MCF 10A (cell line): ENCODE results near the gene CBX7. TPM values are rescaled to one million over a fixed set of nuclear protein-coding genes. Genes with fewer than 3 reads are reported as not detected.
A peak's percentile ranks its signal among the peaks of the same experiment; 100 is the strongest.

Source experiments
- BruUV-seq: library from RNA; stranded (reverse); fragments of 400-500 nt; replicated peaks from 2 replicates; lab custom pipeline; 2021; lab: Mats Ljungman, UMichigan
- CTCF ChIA-PET: fragments of 300-600 bp; sonication (Branson Sonifier 250); formaldehyde crosslinking; extraction: SDS; loops from one replicate; lab custom pipeline; 2021; ENCODE audit warnings: antibody characterized with exemption, inconsistent platforms; lab: Yijun Ruan, JAX
- POLR2A ChIA-PET: fragments of 300-600, 350-650 bp; sonication (Branson Sonifier 250); formaldehyde crosslinking; extraction: SDS; loops from one replicate; lab custom pipeline; 2020; ENCODE audit warnings: antibody characterized with exemption, inconsistent platforms; lab: Yijun Ruan, JAX
- DNase-seq: peaks from one replicate; pipeline ENCODE4 v3.0.0-alpha.2; 2018; ENCODE audit not compliant: unreplicated experiment
- H3K27ac Mint-ChIP-seq: one replicate; pipeline ENCODE4 v1.8.0; 2022; ENCODE audit warnings: mild to moderate bottlenecking, low read depth, mixed read lengths; ENCODE audit not compliant: unreplicated experiment
- H3K27me3 Mint-ChIP-seq: one replicate; pipeline ENCODE4 v1.8.0; 2022; ENCODE audit warnings: mixed read lengths; ENCODE audit not compliant: insufficient read depth, unreplicated experiment
- H3K36me3 Mint-ChIP-seq: one replicate; pipeline ENCODE4 v1.8.0; 2022; ENCODE audit warnings: mild to moderate bottlenecking, moderate library complexity, mixed read lengths; ENCODE audit not compliant: insufficient read depth, unreplicated experiment
- H3K4me1 Mint-ChIP-seq: one replicate; pipeline ENCODE4 v1.8.0; 2022; ENCODE audit warnings: mixed read lengths; ENCODE audit not compliant: insufficient read depth, unreplicated experiment
- H3K4me3 Mint-ChIP-seq: one replicate; pipeline ENCODE4 v1.8.0; 2022; ENCODE audit warnings: mild to moderate bottlenecking, moderate library complexity, mixed read lengths; ENCODE audit not compliant: unreplicated experiment
- H3K9me3 Mint-ChIP-seq: one replicate; pipeline ENCODE4 v1.8.0; 2022; ENCODE audit warnings: mixed read lengths; ENCODE audit not compliant: unreplicated experiment
- intact Hi-C: fragments of 100-400 bp; cut with micrococcal nuclease; formaldehyde crosslinking; loops from 2 replicates; pipeline ENCODE4 v1.14.1; 2022
- total RNA-seq: library from RNA; stranded (reverse); gene quantifications from 2 replicates; pipeline ENCODE4 v1.2.3, GENCODE V29; 2022
- TF ChIP-seq, protein P1 (sequence below): fragments of 200-600 bp; IDR thresholded peaks from one replicate; pipeline ENCODE4 v1.8.0; 2022; ENCODE audit warnings: antibody characterized with exemption, mild to moderate bottlenecking; ENCODE audit not compliant: unreplicated experiment

The CBX7 gene
- total RNA-seq, 1 experiment from 2014 or later = 5.3 TPM

DNA sequence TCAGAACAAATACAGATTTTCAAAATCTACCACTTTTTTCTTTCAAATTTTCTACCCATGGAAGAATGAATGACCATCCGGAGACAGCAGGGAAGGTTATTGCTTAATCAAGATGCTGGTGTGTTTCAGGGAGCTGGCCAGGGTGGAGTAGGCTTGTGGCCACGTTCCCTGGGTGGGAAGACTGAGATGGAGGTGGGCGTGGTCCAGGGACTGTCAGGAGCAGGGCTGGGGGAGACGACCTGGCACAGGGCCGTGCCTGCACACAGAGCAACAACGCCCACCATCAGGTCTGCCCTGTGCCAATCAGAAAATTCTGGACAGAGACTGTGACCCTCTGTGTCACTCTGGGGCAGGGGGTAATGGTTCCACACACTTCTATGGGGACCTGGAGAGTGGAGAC is 62.6 kb downstream of the CBX7 start:
- peak; percentile 62 for DNase-seq
- ChIA-PET CTCF (interaction anchor here (0.6 kb wide), 1 partner anchor 25 kb away, joined by 3 read pairs; no protein-coding TSS in a partner anchor), POLR2A (no interaction called here)
- BruUV-seq = no TSS peak
- H3K36me3 Mint-ChIP-seq = no peaks in the 10 kb centered on the region
- H3K4me1 Mint-ChIP-seq = peaks cover 13% of the 10 kb centered on the region
- no peak overlapping the region for H3K27ac Mint-ChIP-seq
- no peaks in the 10 kb centered on the region for H3K9me3 Mint-ChIP-seq
- H3K27me3 Mint-ChIP-seq = no peaks in the 10 kb centered on the region
- TF ChIP-seq, protein P1, sequence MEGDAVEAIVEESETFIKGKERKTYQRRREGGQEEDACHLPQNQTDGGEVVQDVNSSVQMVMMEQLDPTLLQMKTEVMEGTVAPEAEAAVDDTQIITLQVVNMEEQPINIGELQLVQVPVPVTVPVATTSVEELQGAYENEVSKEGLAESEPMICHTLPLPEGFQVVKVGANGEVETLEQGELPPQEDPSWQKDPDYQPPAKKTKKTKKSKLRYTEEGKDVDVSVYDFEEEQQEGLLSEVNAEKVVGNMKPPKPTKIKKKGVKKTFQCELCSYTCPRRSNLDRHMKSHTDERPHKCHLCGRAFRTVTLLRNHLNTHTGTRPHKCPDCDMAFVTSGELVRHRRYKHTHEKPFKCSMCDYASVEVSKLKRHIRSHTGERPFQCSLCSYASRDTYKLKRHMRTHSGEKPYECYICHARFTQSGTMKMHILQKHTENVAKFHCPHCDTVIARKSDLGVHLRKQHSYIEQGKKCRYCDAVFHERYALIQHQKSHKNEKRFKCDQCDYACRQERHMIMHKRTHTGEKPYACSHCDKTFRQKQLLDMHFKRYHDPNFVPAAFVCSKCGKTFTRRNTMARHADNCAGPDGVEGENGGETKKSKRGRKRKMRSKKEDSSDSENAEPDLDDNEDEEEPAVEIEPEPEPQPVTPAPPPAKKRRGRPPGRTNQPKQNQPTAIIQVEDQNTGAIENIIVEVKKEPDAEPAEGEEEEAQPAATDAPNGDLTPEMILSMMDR = no peak
- intact Hi-C loops = no loop called here
- no peak overlapping the region for H3K4me3 Mint-ChIP-seq

DNA sequence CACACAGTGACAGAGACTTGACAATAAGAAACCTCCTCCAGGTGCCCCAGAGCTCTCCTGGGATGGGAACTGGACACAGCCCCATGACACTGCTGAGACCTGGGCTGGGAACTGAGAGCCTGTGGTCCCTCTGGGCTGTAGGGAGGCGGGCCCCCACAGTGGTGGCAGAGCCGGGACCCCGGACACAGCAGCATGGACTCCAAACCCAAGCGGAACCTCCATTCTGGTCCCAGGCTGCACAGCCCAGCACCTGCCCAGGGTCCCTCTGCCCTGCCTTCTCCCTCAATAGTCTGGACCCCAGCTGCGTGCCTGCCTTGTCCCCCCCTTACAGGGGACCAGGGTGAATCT is 63.8 kb downstream of the CBX7 start:
- BruUV-seq = no TSS peak
- ChIA-PET CTCF (no interaction called here), POLR2A (no interaction called here)
- no peaks in the 10 kb centered on the region for H3K27me3 Mint-ChIP-seq
- no peak overlapping the region for H3K4me3 Mint-ChIP-seq
- no peaks in the 10 kb centered on the region for H3K36me3 Mint-ChIP-seq
- no peak for DNase-seq
- TF ChIP-seq, protein P1 = no peak
- H3K9me3 Mint-ChIP-seq = no peaks in the 10 kb centered on the region
- intact Hi-C loops = no loop called here
- H3K27ac Mint-ChIP-seq = no peak overlapping the region
- peaks cover 13% of the 10 kb centered on the region for H3K4me1 Mint-ChIP-seq

DNA sequence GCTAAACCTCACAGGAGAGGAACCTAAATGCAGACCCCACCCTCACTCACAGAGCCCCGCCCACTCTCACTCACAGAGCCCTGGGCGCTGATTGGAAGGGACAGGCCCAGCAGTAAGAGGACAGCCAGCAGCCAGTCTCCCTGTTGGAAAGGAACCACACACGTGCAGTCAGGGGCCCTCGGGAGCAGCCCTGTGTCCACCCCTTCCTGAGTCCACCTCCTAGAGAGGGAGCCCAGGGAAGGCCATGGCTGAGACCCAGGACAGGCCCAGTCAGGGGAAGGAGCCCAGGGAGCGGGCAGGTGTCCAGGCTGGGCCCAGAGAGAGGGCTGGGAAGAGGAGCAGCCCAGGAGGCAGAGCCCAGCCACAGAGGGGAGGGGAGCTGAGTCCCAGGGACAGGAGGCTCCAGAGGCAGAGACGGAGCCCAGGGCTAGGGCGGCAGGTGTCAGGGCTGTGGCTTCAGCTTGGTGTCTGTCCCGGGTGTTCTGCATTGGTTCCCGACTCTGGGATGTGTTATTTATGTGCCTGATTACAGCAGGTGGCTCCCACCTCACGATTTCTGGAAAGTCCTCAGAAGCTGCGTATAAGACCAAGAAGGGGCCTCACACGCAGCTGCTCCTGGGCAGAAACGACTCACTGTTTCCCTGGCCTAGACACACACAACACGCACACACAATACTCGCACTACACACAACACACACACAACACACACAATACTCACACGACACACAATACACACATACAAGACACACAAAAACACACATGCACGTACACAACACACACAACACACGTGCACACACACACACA is 64.4 kb downstream of the CBX7 start:
- intact Hi-C loops = no loop called here
- Mint-ChIP-seq H3K9me3 (no peaks in the 10 kb centered on the region), H3K4me1 (peaks cover 13% of the 10 kb centered on the region), H3K27me3 (no peaks in the 10 kb centered on the region), H3K36me3 (no peaks in the 10 kb centered on the region), H3K4me3 (no peak overlapping the region), H3K27ac (no peak overlapping the region)
- ChIA-PET POLR2A (no interaction called here), CTCF (no interaction called here)
- DNase-seq = no peak
- TF ChIP-seq, protein P1 = no peak
- BruUV-seq = no TSS peak

DNA sequence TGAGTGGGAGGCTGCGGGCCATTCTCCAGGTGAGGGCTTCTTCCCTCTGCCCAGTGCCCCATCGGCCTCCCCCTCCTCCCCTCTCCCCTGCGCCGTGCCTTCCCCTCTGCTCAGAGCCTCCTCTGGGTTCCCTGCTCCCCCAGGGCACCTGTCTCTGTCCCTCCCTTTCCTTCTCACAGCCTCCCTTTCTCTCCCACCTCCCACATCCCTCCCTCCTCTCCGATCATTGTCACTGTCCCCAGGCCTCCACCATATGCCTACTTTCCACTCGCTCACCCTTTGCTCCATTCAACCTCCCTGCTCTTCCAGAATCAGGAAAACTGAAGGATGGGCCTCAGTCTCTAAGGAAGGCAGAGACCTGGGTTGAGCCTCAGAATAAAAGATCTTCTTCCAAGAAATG is 65.4 kb downstream of the CBX7 start:
- intact Hi-C loops = no loop called here
- Mint-ChIP-seq H3K4me1 (peaks cover 13% of the 10 kb centered on the region), H3K36me3 (no peaks in the 10 kb centered on the region), H3K4me3 (no peak overlapping the region), H3K27ac (no peak overlapping the region), H3K9me3 (no peaks in the 10 kb centered on the region), H3K27me3 (no peaks in the 10 kb centered on the region)
- ChIA-PET CTCF (no interaction called here), POLR2A (no interaction called here)
- TF ChIP-seq, protein P1 = no peak
- DNase-seq = no peak
- BruUV-seq = no TSS peak
